Measurements from ENCODE around the gene HOXA10. TPM values are rescaled to one million over a fixed set of nuclear protein-coding genes. Genes with fewer than 3 reads are reported as not detected.

The HOXA10 gene
- total and polyA plus RNA-seq, 2 donors (not counting 1 experiment from before 2014, with no cell fraction given), result 0.17 to 1.00 TPM

DNA sequence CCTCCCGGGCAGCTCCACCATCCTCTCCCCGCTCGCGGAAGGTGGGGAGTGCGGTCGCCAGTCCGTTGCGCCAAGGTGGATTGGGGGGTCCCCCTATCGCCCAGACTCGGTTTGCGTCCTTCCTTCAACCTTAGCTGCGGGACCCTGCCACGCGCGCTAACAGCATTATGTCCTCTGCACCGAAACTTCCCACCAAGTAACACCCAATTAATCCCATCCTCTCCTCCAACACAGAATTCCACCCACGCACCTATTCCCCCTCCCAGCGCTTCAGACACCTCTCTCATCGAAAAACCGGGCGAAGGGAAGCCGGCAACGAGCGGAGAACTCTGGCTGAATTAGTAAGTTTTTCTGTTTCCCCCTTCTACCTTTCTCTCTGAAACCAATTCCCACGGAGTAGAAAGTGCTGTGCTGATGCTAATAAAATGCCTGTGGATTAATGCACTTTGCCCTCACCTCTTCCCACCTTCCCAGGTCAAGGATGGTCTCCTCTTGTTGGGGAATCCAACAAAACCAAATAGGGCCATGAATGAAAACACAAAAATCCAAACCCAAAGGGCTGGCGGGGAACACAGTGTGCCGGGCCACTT lies 22.7 kb downstream of the HOXA10 start:
- Histone ChIP-seq H3K4me3 (replicated peaks in 1 of 4; ENCODE audit: control extremely low read depth in 1 of 4, insufficient read depth in 1 of 4, low read depth in 3 of 4, low read length in 4 of 4) (peak overlapping the region; percentile 42 to 61 (median 49)), H4K20me1 (ENCODE audit: control insufficient read depth, extremely low read depth, insufficient read depth, low read length) (no peaks in the 10 kb centered on the region), H3K79me2 (ENCODE audit: control insufficient read depth, insufficient read depth, low read length) (peaks cover 50% of the 10 kb centered on the region), H3K36me3 (ENCODE audit: control insufficient read depth, insufficient read depth, low read length) (no peaks in the 10 kb centered on the region), H3K27ac (ENCODE audit: insufficient read depth, low read length) (peak overlapping the region; percentile 81), H3K9ac (ENCODE audit: insufficient read depth, low read length) (peak overlapping the region; percentile 64), H3K4me2 (ENCODE audit: extremely low read depth, insufficient read depth, low read length) (peak overlapping the region; percentile 90), H2AFZ (ENCODE audit: low read length) (peak overlapping the region; percentile 18), H3K9me3 (ENCODE audit: control insufficient read depth, insufficient read depth, low read depth, low read length) (no peaks in the 10 kb centered on the region), H3K27me3 (ENCODE audit: control insufficient read depth, insufficient read depth, low read length) (no peaks in the 10 kb centered on the region), H3K4me1 (ENCODE audit: control insufficient read depth, extremely low read depth, insufficient read depth, low read length) (peaks cover 21% of the 10 kb centered on the region)
- DNase-seq (ENCODE audit: low read depth in 2 of 2), result no peak
- TF ChIP-seq CTCF (conservative IDR thresholded peaks at IDR 0.05 in 1 of 2, IDR thresholded peaks at IDR 0.05 in 1 of 2; ENCODE audit: low read depth in 1 of 2, low read length in 2 of 2) (no peak), EZH2 (IDR thresholded peaks at IDR 0.05; ENCODE audit: low read length, missing control alignments) (no peak)

- H3K36me3 ChIP-seq (ENCODE audit: control insufficient read depth, insufficient read depth, low read length), result no peaks in the 10 kb centered on the region
- peaks cover 57% of the 10 kb centered on the region for H3K79me2 ChIP-seq (ENCODE audit: control insufficient read depth, insufficient read depth, low read length)
- TF ChIP-seq EZH2 (IDR thresholded peaks at IDR 0.05; ENCODE audit: low read length, missing control alignments) (no peak), CTCF (conservative IDR thresholded peaks at IDR 0.05 in 1 of 2, IDR thresholded peaks at IDR 0.05 in 1 of 2; ENCODE audit: low read depth in 1 of 2, low read length in 2 of 2) (peak; percentile 63 to 64)
- peak overlapping the region; percentile 81 for H3K27ac ChIP-seq (ENCODE audit: insufficient read depth, low read length)
- peak overlapping the region; percentile 55 for H2AFZ ChIP-seq (ENCODE audit: low read length)
- H3K27me3 ChIP-seq (ENCODE audit: control insufficient read depth, insufficient read depth, low read length), result no peaks in the 10 kb centered on the region
- H4K20me1 ChIP-seq (ENCODE audit: control insufficient read depth, extremely low read depth, insufficient read depth, low read length), result no peaks in the 10 kb centered on the region
- no peaks in the 10 kb centered on the region for H3K9me3 ChIP-seq (ENCODE audit: control insufficient read depth, insufficient read depth, low read depth, low read length)
- peak overlapping the region; percentile 90 for H3K4me2 ChIP-seq (ENCODE audit: extremely low read depth, insufficient read depth, low read length)
- DNase-seq (ENCODE audit: low read depth in 2 of 2), result peak; percentile 47 to 87
- peak overlapping the region; percentile 42 to 61 (median 49) for H3K4me3 ChIP-seq (replicated peaks in 1 of 4; ENCODE audit: control extremely low read depth in 1 of 4, insufficient read depth in 1 of 4, low read depth in 3 of 4, low read length in 4 of 4)
- H3K4me1 ChIP-seq (ENCODE audit: control insufficient read depth, extremely low read depth, insufficient read depth, low read length), result peaks cover 25% of the 10 kb centered on the region
- H3K9ac ChIP-seq (ENCODE audit: insufficient read depth, low read length), result peak overlapping the region; percentile 64
These were observed 23.4 kb downstream of the HOXA10 start for GRCh38 chr7:27150568-27151340.

GRCh38 chr7:27149842-27150567 lies 24.1 kb downstream of the HOXA10 start:
- H3K27me3 ChIP-seq (ENCODE audit: control insufficient read depth, insufficient read depth, low read length), result no peaks in the 10 kb centered on the region
- peak overlapping the region; percentile 64 for H3K9ac ChIP-seq (ENCODE audit: insufficient read depth, low read length)
- H3K27ac ChIP-seq (ENCODE audit: insufficient read depth, low read length), result peak overlapping the region; percentile 81

More at GRCh38 chr7:27149842-27150567, 24.1 kb downstream of the HOXA10 start:
- no peak for DNase-seq (ENCODE audit: low read depth in 2 of 2)
- H3K4me2 ChIP-seq (ENCODE audit: extremely low read depth, insufficient read depth, low read length), result peak overlapping the region; percentile 90
- no peaks in the 10 kb centered on the region for H3K9me3 ChIP-seq (ENCODE audit: control insufficient read depth, insufficient read depth, low read depth, low read length)
- TF ChIP-seq EZH2 (IDR thresholded peaks at IDR 0.05; ENCODE audit: low read length, missing control alignments) (no peak), CTCF (conservative IDR thresholded peaks at IDR 0.05 in 1 of 2, IDR thresholded peaks at IDR 0.05 in 1 of 2; ENCODE audit: low read depth in 1 of 2, low read length in 2 of 2) (no peak)
- peaks cover 65% of the 10 kb centered on the region for H3K79me2 ChIP-seq (ENCODE audit: control insufficient read depth, insufficient read depth, low read length)
- peak overlapping the region; percentile 42 to 61 (median 49) for H3K4me3 ChIP-seq (replicated peaks in 1 of 4; ENCODE audit: control extremely low read depth in 1 of 4, insufficient read depth in 1 of 4, low read depth in 3 of 4, low read length in 4 of 4)
- no peaks in the 10 kb centered on the region for H4K20me1 ChIP-seq (ENCODE audit: control insufficient read depth, extremely low read depth, insufficient read depth, low read length)
- H3K36me3 ChIP-seq (ENCODE audit: control insufficient read depth, insufficient read depth, low read length), result no peaks in the 10 kb centered on the region
- peaks cover 22% of the 10 kb centered on the region for H3K4me1 ChIP-seq (ENCODE audit: control insufficient read depth, extremely low read depth, insufficient read depth, low read length)
- H2AFZ ChIP-seq (ENCODE audit: low read length), result peak overlapping the region; percentile 28
